Measurements from ENCODE around the gene SMARCAD1.

GRCh38 chr4:94329933-94330332, 122.3 kb downstream of the SMARCAD1 start:
- no peak for TF ChIP-seq POLR2A (IDR thresholded peaks at IDR 0.05)
- TF ChIP-seq CTCF (IDR thresholded peaks at IDR 0.05), result no peak
